Ovary (tissue), 3 donors: ENCODE measurements around the gene ATG16L2.

Experiments
- CTCF ChIP-seq, 3 donors: fragments of 450-650 bp in 2 of 3; fragments of 200-600 bp in 1 of 3; IDR thresholded peaks; one replicate each; pipeline versions ENCODE4 v1.5.1 to v1.8.0; 2016 to 2022; ENCODE audit warnings: antibody characterized with exemption in 3 of 3, mild to moderate bottlenecking in 1 of 3
- EP300 ChIP-seq: sonication (generic); formaldehyde crosslinking; IDR thresholded peaks from one replicate; pipeline ENCODE4 v1.6.1; 2017; ENCODE audit warnings: antibody characterized with exemption
- POLR2A ChIP-seq: fragments of 450-650 bp; IDR thresholded peaks from one replicate; pipeline ENCODE4 v1.6.1; 2017; ENCODE audit warnings: antibody characterized with exemption, mild to moderate bottlenecking, moderate library complexity
- donor health status: DM: no; HTN: no; CAD: no.

- TF ChIP-seq POLR2A (no peak), CTCF (IDR thresholded peaks at IDR 0.05) (no peak), EP300 (no peak)
Measured at GRCh38 chr11:72782081-72782920, 31.9 kb upstream of the ATG16L2 start.
